ENCODE results near the gene RBM27. TPM values are rescaled to one million over a fixed set of nuclear protein-coding genes. Genes with fewer than 3 reads are reported as not detected.

Gene RBM27
- total RNA-seq, 1 experiment from 2014 or later, result 26.3 TPM

GRCh38 chr5:146240951-146241350, 37.5 kb downstream of the RBM27 start:
- no peak overlapping the region for H3K27ac Mint-ChIP-seq (ENCODE audit: unreplicated experiment)

GRCh38 chr5:146243247-146243646, 39.8 kb downstream of the RBM27 start:
- intact Hi-C loops (cut with micrococcal nuclease; ENCODE audit: unreplicated experiment), result no loop called here
- Mint-ChIP-seq H3K4me3 (ENCODE audit: low read depth, unreplicated experiment) (no peak overlapping the region), H3K27me3 (ENCODE audit: unreplicated experiment) (no peaks in the 10 kb centered on the region), H3K4me1 (ENCODE audit: low read depth, unreplicated experiment) (no peaks in the 10 kb centered on the region), H3K27ac (ENCODE audit: unreplicated experiment) (no peak overlapping the region), H3K9me3 (ENCODE audit: low read depth, unreplicated experiment) (no peaks in the 10 kb centered on the region), H3K36me3 (ENCODE audit: insufficient read depth, unreplicated experiment) (peaks cover 25% of the 10 kb centered on the region)
- no peak for DNase-seq
- BruUV-seq (replicated peaks), result no TSS peak
- no peak for TF ChIP-seq CTCF (IDR thresholded peaks at IDR 0.05; ENCODE audit: unreplicated experiment)
- CTCF ChIA-PET, result interaction anchor here (0.7 kb wide), 1 partner anchor 59 kb away, joined by 4 read pairs; no protein-coding TSS in a partner anchor

More at GRCh38 chr5:146240951-146241350, 37.5 kb downstream of the RBM27 start:
- peaks cover 38% of the 10 kb centered on the region for H3K36me3 Mint-ChIP-seq (ENCODE audit: insufficient read depth, unreplicated experiment)
- CTCF ChIA-PET, result no interaction called here
- DNase-seq, result no peak
- intact Hi-C loops (cut with micrococcal nuclease; ENCODE audit: unreplicated experiment), result no loop called here
- H3K4me3 Mint-ChIP-seq (ENCODE audit: low read depth, unreplicated experiment), result no peak overlapping the region
- no peaks in the 10 kb centered on the region for H3K4me1 Mint-ChIP-seq (ENCODE audit: low read depth, unreplicated experiment)
- no peaks in the 10 kb centered on the region for H3K9me3 Mint-ChIP-seq (ENCODE audit: low read depth, unreplicated experiment)
- no peaks in the 10 kb centered on the region for H3K27me3 Mint-ChIP-seq (ENCODE audit: unreplicated experiment)
- no peak for TF ChIP-seq CTCF (IDR thresholded peaks at IDR 0.05; ENCODE audit: unreplicated experiment)
- BruUV-seq (replicated peaks), result no TSS peak

GRCh38 chr5:146248561-146248960, 45.2 kb downstream of the RBM27 start:
- H3K9me3 Mint-ChIP-seq (ENCODE audit: low read depth, unreplicated experiment), result no peaks in the 10 kb centered on the region

GRCh38 chr5:146249801-146250200, 46.4 kb downstream of the RBM27 start:
- Mint-ChIP-seq H3K27ac (ENCODE audit: unreplicated experiment) (no peak overlapping the region), H3K4me3 (ENCODE audit: low read depth, unreplicated experiment) (no peak overlapping the region), H3K4me1 (ENCODE audit: low read depth, unreplicated experiment) (no peaks in the 10 kb centered on the region), H3K36me3 (ENCODE audit: insufficient read depth, unreplicated experiment) (peaks cover 3% of the 10 kb centered on the region), H3K27me3 (ENCODE audit: unreplicated experiment) (no peaks in the 10 kb centered on the region), H3K9me3 (ENCODE audit: low read depth, unreplicated experiment) (no peaks in the 10 kb centered on the region)
- TF ChIP-seq CTCF (IDR thresholded peaks at IDR 0.05; ENCODE audit: unreplicated experiment), result no peak
- CTCF ChIA-PET, result no interaction called here
- no peak for DNase-seq
- intact Hi-C loops (cut with micrococcal nuclease; ENCODE audit: unreplicated experiment), result no loop called here
- no TSS peak for BruUV-seq (replicated peaks)

More at GRCh38 chr5:146248561-146248960, 45.2 kb downstream of the RBM27 start:
- no peak for DNase-seq
- TF ChIP-seq CTCF (IDR thresholded peaks at IDR 0.05; ENCODE audit: unreplicated experiment), result no peak
- no peak overlapping the region for H3K27ac Mint-ChIP-seq (ENCODE audit: unreplicated experiment)
- H3K4me3 Mint-ChIP-seq (ENCODE audit: low read depth, unreplicated experiment), result no peak overlapping the region
- BruUV-seq (replicated peaks), result no TSS peak
- H3K27me3 Mint-ChIP-seq (ENCODE audit: unreplicated experiment), result no peaks in the 10 kb centered on the region
- intact Hi-C loops (cut with micrococcal nuclease; ENCODE audit: unreplicated experiment), result no loop called here
- H3K36me3 Mint-ChIP-seq (ENCODE audit: insufficient read depth, unreplicated experiment), result peaks cover 4% of the 10 kb centered on the region
- no peaks in the 10 kb centered on the region for H3K4me1 Mint-ChIP-seq (ENCODE audit: low read depth, unreplicated experiment)
- CTCF ChIA-PET, result no interaction called here

Other genes starting within 250 kb of the RBM27 start
- 1.4 and 3.8 TPM in 2 replicates for gene PLAC8L1, start 98.0 kb upstream of the RBM27 start, total RNA-seq (2022)
- gene LARS1, start 21.0 kb upstream of the RBM27 start, total RNA-seq (2022), result 189 and 224 TPM in 2 replicates
- 0.19 and 0.24 TPM in 2 replicates for gene POU4F3, start 135.2 kb downstream of the RBM27 start, total RNA-seq (2022)
- gene TCERG1, start 243.7 kb downstream of the RBM27 start, total RNA-seq (2022), result 122 and 133 TPM in 2 replicates

Measured in Calu3 (cell line).